ENCODE data around the gene UBP1. TPM values are rescaled to one million over a fixed set of nuclear protein-coding genes. Genes with fewer than 3 reads are reported as not detected.

Gene UBP1
- total RNA-seq, 1 experiment from 2014 or later, result 50.4 TPM

DNA sequence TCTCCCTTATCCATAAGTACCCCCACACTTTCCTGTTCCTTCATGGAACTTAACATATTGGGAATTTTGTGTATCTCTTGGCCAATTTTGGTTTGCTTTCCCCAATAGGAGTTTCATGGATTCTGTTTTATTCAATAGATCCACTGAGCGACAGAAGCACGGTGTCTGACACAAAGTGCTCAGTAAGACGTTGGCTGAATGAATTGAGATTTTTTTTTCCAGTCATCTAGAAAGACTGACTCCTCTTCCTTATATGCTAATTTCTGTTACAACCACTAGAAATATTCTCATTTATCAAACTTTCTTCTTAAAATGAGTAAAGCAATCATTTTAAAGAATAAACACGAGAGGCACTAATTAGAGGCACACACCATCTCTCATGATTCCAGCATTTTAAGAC is 48.1 kb downstream of the UBP1 start:
- no peaks in the 10 kb centered on the region for H4K20me1 ChIP-seq (ENCODE audit: insufficient read depth)
- intact Hi-C loops (cut with micrococcal nuclease; ENCODE audit: unreplicated experiment), result loop anchor here (10.0 kb wide), 1 partner anchor 323 kb away; the partner anchor contains the start of gene CLASP2
- no peak overlapping the region for H3K4me3 ChIP-seq
- no peak overlapping the region for H3K4me2 ChIP-seq
- no peaks in the 10 kb centered on the region for H3K27me3 ChIP-seq (ENCODE audit: insufficient read depth, low read depth)
- peaks cover 15% of the 10 kb centered on the region for H3K4me1 ChIP-seq (replicated peaks; ENCODE audit: insufficient read depth)
- H3K9me3 ChIP-seq (ENCODE audit: insufficient read depth, low read depth), result no peaks in the 10 kb centered on the region
- H3K79me2 ChIP-seq (ENCODE audit: low read depth), result no peaks in the 10 kb centered on the region
- CTCF ChIA-PET, result no interaction called here
- H2AFZ ChIP-seq, result no peak overlapping the region
- H3K9me2 ChIP-seq (ENCODE audit: insufficient read depth), result no peaks in the 10 kb centered on the region
- peak overlapping the region; percentile 32; the same call in 1 of the 2 replicates for H3K27ac ChIP-seq
- TF ChIP-seq, protein P1, sequence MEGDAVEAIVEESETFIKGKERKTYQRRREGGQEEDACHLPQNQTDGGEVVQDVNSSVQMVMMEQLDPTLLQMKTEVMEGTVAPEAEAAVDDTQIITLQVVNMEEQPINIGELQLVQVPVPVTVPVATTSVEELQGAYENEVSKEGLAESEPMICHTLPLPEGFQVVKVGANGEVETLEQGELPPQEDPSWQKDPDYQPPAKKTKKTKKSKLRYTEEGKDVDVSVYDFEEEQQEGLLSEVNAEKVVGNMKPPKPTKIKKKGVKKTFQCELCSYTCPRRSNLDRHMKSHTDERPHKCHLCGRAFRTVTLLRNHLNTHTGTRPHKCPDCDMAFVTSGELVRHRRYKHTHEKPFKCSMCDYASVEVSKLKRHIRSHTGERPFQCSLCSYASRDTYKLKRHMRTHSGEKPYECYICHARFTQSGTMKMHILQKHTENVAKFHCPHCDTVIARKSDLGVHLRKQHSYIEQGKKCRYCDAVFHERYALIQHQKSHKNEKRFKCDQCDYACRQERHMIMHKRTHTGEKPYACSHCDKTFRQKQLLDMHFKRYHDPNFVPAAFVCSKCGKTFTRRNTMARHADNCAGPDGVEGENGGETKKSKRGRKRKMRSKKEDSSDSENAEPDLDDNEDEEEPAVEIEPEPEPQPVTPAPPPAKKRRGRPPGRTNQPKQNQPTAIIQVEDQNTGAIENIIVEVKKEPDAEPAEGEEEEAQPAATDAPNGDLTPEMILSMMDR (conservative IDR thresholded peaks at IDR 0.05), result no peak
- TF ChIP-seq EZH2 (IDR thresholded peaks at IDR 0.05; ENCODE audit: low read depth), result no peak
- H3K36me3 ChIP-seq (ENCODE audit: low read depth), result peaks cover 7% of the 10 kb centered on the region; the same call in 1 of the 2 replicates
- no TSS peak for BruUV-seq (replicated peaks)
- DNase-seq, result no peak
- POLR2A ChIA-PET (ENCODE audit: unreplicated experiment), result no interaction called here
- peaks cover 7% of the 10 kb centered on the region; the same call in 1 of the 2 replicates for H3F3A ChIP-seq (ENCODE audit: insufficient read depth, low read depth)

DNA sequence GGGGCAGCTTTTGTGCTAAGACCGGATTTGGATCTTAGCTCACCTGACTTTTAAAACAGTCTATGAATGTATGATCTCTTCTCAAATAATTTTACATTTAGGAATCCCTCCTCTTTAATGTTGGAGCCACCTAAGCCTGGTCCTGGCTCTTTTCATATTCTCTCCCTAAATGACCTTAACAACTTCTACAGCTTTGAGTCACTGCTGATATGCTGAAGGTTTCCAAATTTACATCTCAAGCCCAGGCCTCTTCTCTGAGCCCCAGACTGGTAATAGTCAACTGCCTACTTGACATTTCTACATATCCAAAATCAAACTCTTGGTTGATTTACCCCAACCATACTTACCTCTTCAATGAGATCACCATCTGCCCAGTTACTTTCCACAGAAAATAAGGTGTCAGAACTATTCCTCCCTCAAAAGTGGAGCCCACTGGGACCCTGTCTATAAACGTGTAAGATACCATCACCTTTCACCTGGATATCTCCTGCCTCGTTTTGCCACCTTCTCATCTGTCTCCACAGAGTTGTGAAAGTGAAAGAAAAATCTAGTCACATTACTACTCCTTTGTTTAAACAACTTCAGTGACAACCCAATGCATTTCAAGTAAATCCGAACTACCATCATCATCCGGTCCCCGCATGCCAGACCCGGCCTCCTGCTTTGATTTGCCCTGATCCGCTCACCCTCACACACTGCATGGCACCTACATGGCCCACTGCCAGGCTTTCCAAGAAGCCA is 48.8 kb downstream of the UBP1 start:
- Histone ChIP-seq H2AFZ (no peak overlapping the region), H3K27me3 (ENCODE audit: insufficient read depth, low read depth) (no peaks in the 10 kb centered on the region), H3K79me2 (ENCODE audit: low read depth) (no peaks in the 10 kb centered on the region), H3F3A (ENCODE audit: insufficient read depth, low read depth) (peaks cover 7% of the 10 kb centered on the region; the same call in 1 of the 2 replicates), H3K9me3 (ENCODE audit: insufficient read depth, low read depth) (no peaks in the 10 kb centered on the region), H3K9me2 (ENCODE audit: insufficient read depth) (no peaks in the 10 kb centered on the region), H3K27ac (no peak overlapping the region), H4K20me1 (ENCODE audit: insufficient read depth) (no peaks in the 10 kb centered on the region), H3K4me3 (no peak overlapping the region), H3K36me3 (ENCODE audit: low read depth) (peaks cover 7% of the 10 kb centered on the region; the same call in 1 of the 2 replicates), H3K4me2 (no peak overlapping the region), H3K4me1 (replicated peaks; ENCODE audit: insufficient read depth) (peaks cover 15% of the 10 kb centered on the region)
- BruUV-seq (replicated peaks), result no TSS peak
- intact Hi-C loops (cut with micrococcal nuclease; ENCODE audit: unreplicated experiment), result loop anchor here (10.0 kb wide), 1 partner anchor 323 kb away; the partner anchor contains the start of gene CLASP2
- no peak for TF ChIP-seq EZH2 (IDR thresholded peaks at IDR 0.05; ENCODE audit: low read depth)
- TF ChIP-seq, protein P1 (conservative IDR thresholded peaks at IDR 0.05), result no peak
- no peak for DNase-seq
- ChIA-PET POLR2A (ENCODE audit: unreplicated experiment) (no interaction called here), CTCF (no interaction called here)

DNA sequence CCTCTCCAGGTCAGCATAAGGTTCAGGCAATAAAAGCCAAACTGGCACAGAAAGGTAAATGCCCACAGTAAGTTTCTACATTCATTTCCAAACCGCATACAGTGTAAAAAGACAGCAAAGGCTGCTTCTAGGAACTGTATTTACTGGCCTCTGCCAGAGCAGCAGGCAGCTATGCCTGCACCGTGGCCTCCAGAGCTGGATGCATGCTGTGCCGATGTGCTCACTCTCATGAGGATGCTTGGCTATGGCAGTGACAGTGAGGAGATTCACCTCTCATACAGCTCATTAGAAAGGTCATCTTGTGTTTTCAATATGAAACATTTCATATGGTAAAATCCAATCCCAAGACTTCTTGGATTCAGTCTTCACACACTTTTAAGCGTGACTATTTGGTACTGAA is 50.3 kb downstream of the UBP1 start:
- Histone ChIP-seq H3K9me3 (ENCODE audit: insufficient read depth, low read depth) (no peaks in the 10 kb centered on the region), H3F3A (ENCODE audit: insufficient read depth, low read depth) (peaks cover 7% of the 10 kb centered on the region; the same call in 1 of the 2 replicates), H3K27ac (no peak overlapping the region), H3K4me3 (no peak overlapping the region), H4K20me1 (ENCODE audit: insufficient read depth) (no peaks in the 10 kb centered on the region), H3K9me2 (ENCODE audit: insufficient read depth) (no peaks in the 10 kb centered on the region), H3K36me3 (ENCODE audit: low read depth) (peaks cover 7% of the 10 kb centered on the region; the same call in 1 of the 2 replicates), H3K4me2 (no peak overlapping the region), H3K27me3 (ENCODE audit: insufficient read depth, low read depth) (no peaks in the 10 kb centered on the region), H3K4me1 (replicated peaks; ENCODE audit: insufficient read depth) (peaks cover 15% of the 10 kb centered on the region), H3K79me2 (ENCODE audit: low read depth) (no peaks in the 10 kb centered on the region), H2AFZ (no peak overlapping the region)
- intact Hi-C loops (cut with micrococcal nuclease; ENCODE audit: unreplicated experiment), result loop anchor here (10.0 kb wide), 1 partner anchor 325 kb away; the partner anchor contains the start of gene CLASP2
- BruUV-seq (replicated peaks), result no TSS peak
- DNase-seq, result no peak
- ChIA-PET CTCF (no interaction called here), POLR2A (ENCODE audit: unreplicated experiment) (no interaction called here)
- TF ChIP-seq EZH2 (IDR thresholded peaks at IDR 0.05; ENCODE audit: low read depth), result no peak
- TF ChIP-seq, protein P1 (conservative IDR thresholded peaks at IDR 0.05), result no peak

Measured in PC-9 (cell line).